ENCODE data around the gene FRZB. TPM values are rescaled to one million over a fixed set of nuclear protein-coding genes. Genes with fewer than 3 reads are reported as not detected.
"Not testable (repeated sequence)": the region's sequence is repeated elsewhere in the genome, so short reads cannot be mapped to it uniquely, and the experiment has no call there.

The FRZB gene
- total RNA-seq, 1 experiment from 2014 or later: not detected

DNA sequence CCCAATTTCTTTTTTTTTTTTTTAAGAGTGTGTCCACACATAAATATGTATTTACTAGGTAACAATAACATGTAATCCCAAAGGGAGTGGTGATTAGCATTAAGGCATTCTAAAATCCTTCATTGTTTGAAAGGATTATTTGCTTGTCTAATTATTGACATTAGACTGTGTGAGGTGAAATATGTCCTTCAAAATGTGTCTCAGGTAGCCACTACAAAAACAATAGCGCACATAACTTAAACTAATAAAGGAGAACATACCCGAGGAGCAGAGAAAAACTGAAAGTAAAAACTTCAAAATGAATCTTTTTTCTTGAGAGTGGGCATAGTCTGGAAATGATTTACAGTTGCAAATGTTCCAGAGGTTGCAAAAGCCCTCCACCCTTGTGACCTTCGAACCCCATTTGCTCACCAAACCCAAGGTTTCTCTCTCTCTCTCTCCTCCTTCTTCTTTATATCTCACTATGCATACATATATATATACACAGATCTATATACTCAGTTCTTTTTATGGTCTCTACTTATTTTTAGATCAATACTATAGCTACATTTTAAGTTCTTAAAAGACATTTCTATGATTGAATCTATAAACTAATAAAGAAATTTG is 24.4 kb upstream of the FRZB start:
- DNase-seq (ENCODE audit: low read depth): no peak

DNA sequence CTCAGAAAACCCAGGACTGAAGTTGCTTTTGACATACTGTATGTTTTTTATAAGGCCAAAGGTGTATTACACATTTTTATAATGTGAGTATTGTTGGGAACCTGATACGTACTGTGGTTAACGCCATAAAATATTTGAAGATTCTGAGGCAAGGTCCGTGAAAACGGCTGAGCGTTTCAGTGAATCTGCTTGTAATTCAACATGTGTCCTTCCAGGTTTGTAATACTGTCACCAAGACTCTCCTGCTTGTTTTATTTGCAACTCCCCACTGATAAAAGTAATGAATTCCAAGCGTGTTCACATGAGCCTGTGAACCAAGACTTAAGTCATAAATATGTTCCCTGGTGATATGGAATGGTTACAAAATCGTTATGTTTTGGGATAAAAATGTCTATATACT is 23.9 kb upstream of the FRZB start:
- DNase-seq (ENCODE audit: low read depth): no peak

DNA sequence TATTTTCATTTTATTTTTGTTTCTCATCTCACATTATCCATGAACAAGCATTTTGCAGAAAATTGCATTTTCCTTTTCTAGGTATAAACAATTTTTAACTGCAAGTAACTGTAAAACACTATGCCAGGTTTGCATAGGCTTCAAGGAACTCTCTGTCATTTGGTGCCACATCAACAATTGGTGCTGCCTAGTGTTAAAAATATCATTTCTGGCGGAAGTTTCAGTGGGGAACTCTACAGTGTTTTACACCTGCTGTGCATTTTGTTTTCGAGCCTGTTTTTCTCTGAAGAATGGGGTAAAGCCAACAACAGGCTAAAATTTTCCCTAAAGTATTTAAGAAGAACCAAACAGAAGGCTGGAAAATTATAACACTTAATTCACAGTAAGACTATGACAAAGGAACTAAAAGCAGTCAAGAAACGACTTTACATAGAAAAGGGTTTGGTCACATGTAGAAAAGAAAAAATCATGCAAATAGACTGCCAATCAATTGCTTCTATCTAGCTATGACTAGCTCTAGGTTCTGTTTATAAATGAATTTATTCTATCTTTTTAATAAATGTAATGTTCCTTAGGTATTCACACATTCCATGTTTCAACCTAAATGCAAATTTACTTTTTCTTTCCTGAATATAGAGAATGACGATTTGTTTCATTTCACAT is 21.4 kb upstream of the FRZB start:
- DNase-seq (ENCODE audit: low read depth): no peak

DNA sequence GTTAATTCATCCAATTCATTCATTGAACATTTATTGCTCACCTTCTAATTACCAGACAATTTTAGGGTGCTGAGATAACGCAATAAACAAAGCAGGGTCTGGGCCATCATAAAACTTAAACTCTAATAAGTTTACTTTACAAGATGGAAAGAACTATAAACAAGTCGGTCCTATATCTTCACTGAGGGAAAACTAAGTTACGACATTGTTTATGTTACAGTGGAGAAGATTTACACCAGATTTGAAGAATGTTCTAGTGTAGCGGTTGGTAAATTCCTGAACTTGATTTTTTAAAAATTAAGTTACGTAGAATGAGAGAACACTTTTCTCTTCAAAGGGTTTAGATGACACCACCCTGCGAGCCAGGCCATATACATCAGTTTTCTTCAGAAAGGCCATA is 20.7 kb upstream of the FRZB start:
- DNase-seq (ENCODE audit: low read depth): no peak

- no peak for DNase-seq (ENCODE audit: low read depth)
These were observed 19.3 kb upstream of the FRZB start for GRCh38 chr2:182885771-182886170.

GRCh38 chr2:182883451-182883850 is 17.0 kb upstream of the FRZB start:
- no peak for DNase-seq (ENCODE audit: low read depth)

DNA sequence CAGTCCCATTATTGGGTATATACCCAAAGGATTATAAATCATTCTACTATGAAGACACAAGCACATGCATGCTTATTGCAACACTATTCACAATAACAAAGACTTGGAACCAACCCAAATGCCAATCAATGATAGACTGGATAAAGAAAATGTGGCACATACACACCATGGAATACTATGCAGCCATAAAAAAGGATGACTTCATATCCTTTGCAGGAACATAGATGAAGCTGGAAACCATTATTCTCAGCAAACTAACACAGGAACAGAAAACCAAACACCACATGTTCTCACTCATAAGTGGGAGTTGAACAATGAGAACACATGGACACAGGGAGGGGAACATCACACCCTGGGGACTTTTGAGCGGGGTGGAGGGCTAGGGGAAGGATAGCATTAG is 13.7 kb upstream of the FRZB start:
- not testable (repeated sequence) for DNase-seq (ENCODE audit: low read depth)

GRCh38 chr2:182876653-182877052 is 10.2 kb upstream of the FRZB start:
- not testable (repeated sequence) for DNase-seq (ENCODE audit: low read depth)

DNA sequence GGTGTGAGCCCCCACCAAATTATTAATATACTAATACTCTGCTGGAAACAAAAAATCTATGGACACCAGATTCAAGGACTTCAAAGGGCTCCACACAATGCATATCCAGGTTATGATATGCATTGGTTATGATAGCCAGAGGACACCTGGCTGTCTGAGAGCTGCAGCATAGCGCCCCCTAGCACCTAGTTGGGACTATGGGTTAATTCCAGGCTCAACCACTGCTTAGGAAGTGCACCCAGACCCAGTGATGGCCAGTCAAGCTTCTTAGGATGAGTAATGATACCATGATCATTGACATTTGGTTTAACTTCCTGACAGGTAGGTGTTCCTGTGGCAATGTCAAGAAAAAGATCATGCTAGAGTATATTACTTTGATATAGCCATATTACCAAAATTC is 3.8 kb upstream of the FRZB start:
- peak; percentile 14 for DNase-seq (ENCODE audit: low read depth)

GRCh38 chr2:182868054-182868796 is 1.8 kb upstream of the FRZB start:
- DNase-seq (ENCODE audit: low read depth): no peak

- no peak for DNase-seq (ENCODE audit: low read depth)
These were observed 1.1 kb upstream of the FRZB start for GRCh38 chr2:182867426-182868053.

GRCh38 chr2:182866095-182866460 is 359 bp downstream of the FRZB start:
- DNase-seq (ENCODE audit: low read depth): no peak

DNA sequence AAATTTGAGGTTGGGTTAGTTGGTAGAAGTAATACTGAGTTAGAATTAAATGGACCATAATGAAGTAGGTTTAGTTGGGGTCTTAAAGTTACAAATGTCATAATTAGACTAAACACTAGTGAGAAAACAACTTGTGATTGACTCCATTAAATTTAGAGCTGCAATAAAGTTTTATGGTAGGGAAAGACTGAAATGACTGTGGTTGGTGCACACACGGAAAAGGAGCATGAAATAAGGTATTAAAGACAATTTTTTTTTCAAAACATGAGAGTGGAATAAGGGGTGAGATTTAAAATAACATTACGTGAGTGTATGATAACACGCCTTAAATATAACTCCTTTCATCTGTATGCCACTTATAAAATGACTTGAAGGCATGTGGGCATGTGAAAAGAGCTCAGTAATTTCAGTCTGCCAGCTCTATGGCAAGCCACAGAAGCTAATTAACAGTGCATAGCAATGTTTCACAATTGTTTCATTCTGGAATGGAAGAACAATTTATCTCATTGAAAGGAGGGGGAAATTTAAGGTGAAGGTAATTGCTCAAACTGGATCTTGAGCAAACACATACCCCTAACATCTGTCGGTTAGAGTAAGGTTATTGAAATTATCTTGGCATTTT is 1.4 kb downstream of the FRZB start:
- DNase-seq (ENCODE audit: low read depth): no peak

DNA sequence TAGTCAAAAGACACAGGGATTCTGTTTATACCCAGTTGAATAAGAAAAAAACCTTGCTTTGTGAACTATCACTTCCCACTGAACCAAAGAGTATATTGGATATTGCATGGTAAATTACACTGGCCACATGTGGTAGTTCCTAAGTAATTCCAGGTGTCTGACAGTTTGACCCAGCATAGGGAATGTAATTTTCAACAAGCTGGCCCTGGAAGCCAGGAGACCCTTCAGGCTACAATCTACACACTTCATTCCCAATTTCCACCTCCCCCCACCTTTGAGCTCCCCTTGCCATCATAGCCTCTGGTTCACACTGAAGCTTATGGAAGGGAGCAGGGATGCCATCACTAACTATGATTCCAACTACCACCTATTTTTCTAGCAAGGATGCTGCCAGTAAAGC is 2.8 kb downstream of the FRZB start:
- DNase-seq (ENCODE audit: low read depth): no peak

- no peak for DNase-seq (ENCODE audit: low read depth)
These were observed 4.3 kb downstream of the FRZB start for GRCh38 chr2:182862091-182862490.

DNA sequence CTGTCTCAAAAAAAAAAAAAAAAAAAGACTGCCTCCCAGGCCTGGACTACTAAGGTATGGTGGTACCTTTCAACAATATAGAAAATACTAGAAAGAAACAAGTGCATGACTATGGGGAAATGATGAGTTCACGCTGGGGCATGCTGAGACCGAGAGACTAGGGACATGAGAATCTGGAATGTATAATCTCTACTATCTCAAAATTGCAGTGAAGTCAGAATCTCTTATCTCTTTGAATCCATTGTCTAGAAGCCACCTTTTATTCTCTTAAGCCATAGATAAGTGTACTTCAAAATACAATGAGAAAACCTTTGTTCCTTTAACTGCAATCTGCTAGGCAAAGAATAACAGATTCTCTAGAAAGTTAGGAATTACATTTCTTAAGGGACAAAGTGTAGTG is 5.6 kb downstream of the FRZB start:
- DNase-seq (ENCODE audit: low read depth): no peak

DNA sequence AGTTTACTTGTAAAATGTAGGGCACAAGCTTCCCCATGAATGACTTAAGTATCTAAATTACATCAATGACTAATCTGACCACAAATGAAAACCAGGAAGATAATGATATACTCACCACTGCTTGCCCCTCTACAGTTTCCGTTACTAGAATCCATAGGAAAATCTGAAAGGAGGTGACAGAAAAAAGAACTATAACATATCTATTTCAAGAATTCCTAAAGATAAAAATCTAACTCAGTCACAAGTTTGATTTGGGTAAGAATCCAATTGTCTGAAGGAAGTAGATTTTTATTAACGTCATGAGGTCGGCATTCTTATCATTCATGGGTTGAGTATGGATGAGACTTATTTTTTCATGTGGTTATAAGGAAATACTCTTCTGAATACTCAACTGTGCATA is 7.8 kb downstream of the FRZB start:
- DNase-seq (ENCODE audit: low read depth): peak; percentile 76

DNA sequence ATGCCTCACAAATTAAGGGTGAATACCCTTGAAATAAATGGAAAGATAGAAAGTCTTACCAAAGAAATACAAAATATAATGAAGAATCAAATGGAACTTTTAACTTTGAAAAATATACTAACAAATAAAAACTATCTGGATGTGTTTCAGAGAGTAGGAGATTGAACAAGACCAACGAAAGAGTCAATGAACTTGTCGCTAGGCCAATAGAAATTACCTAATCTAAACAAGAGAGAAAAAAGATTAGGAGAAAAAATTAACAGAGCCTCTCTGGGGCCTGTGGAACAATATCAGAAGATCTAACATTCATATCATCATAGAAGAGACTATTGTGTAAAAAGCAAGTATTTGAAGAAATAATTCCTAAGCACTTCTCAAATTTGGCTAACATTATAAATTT is 11.1 kb downstream of the FRZB start:
- DNase-seq (ENCODE audit: low read depth): no peak

DNA sequence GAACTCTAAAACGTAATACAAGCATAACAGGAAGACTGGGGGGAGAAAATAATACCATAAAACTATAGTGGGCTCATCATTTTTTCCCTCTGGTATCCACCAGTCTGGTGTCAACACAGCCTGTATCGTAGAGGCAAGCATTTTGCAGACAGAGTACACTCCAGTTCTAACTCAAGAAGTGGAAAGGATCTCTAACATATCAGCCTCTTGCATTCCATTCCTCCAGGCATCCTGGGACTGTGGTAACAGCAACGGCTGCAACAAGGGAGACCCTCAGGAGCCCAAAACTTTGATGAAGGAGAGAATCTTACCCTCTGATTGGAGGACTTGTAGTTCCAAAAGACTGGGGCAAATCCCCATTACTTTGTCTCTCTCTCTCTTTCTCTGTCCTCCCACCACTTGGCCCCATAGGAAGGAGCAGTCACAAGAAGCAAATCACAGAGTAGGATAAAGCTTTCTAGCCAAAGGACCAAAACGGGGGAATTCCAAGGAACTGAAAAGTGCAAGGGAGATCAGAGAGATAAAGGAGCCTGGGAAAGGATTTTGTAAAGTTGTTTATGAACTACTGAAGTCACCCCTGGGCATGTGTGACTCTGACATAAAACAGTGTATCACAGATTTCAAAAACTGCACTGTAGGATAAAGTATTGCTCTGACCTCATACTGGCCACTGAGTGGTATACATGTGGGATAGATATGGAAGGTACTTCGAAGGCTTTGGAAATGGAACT is 11.9 kb downstream of the FRZB start:
- DNase-seq (ENCODE audit: low read depth): no peak

DNA sequence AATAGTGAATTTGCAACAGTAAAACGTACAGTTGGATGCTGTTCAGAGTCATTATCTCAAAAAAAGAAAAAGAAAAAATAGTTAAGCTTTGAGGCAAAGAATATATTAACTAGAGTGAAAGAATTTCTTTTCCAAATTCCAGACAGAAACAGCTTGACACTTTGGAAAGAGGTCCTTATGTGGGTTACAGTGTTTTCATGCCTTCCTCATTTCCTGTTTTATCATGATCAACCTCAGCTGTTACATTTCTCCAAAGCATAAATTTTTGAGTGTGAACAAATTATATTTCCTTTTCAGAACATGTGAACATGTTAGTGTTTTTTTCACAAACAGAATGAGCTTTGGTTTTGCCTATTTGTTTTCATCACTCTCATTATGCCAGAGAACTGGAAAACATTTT is 13.6 kb downstream of the FRZB start:
- DNase-seq (ENCODE audit: low read depth): no peak

DNA sequence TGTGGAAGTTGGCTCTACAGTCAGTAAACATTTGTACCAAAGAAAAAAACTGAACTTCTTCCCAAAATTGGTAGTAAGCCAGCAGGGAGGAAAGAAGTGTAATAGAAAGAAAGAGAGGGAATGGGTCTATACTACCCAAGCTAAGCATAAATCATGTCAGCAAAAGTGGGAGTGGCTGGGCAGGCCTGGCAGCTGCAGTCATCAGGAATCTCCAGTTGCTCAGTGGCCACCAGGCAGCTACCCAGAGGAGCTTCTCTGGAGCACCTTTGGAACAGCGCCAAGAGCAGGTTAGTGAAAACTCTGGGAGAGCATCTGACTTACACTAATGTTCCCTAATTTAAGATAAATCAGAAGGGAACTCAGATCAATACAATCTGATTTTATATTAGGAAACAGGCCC is 14.3 kb downstream of the FRZB start:
- DNase-seq (ENCODE audit: low read depth): peak; percentile 9

Data from HT1080 (cell line).